ENCODE measurements around the gene NT5C.

NT5C gene

GRCh38 chr17:75116737-75117136, 14.8 kb downstream of the NT5C start:
- DNase-seq (ENCODE audit: low read depth in 3 of 3), result no peak

- no peak for DNase-seq (ENCODE audit: low read depth in 3 of 3)
Observed at GRCh38 chr17:75115555-75115954, 16.0 kb downstream of the NT5C start.

- no peak for DNase-seq (ENCODE audit: low read depth in 3 of 3)
Observed at GRCh38 chr17:75114552-75115314, 16.8 kb downstream of the NT5C start.

GRCh38 chr17:75113798-75114551, 17.6 kb downstream of the NT5C start:
- DNase-seq (ENCODE audit: low read depth in 3 of 3), result peak; percentile 61 to 86 (median 74)

- no peak for DNase-seq (ENCODE audit: low read depth in 3 of 3)
Observed at GRCh38 chr17:75111777-75112335, 19.7 kb downstream of the NT5C start.

GRCh38 chr17:75110234-75110937, 21.2 kb downstream of the NT5C start:
- DNase-seq (ENCODE audit: low read depth in 3 of 3), result no peak

- DNase-seq (ENCODE audit: low read depth in 3 of 3), result peak; percentile 82 to 91 (median 82)
Observed at GRCh38 chr17:75109407-75110233, 21.9 kb downstream of the NT5C start, which contains the start of gene ARMC7. Gene ARMC7 (plus strand): TSS chr17:75109969. CDS start chr17:75110289, 320 bp downstream.

GRCh38 chr17:75109046-75109406, 22.5 kb downstream of the NT5C start:
- DNase-seq (ENCODE audit: low read depth in 3 of 3), result no peak

GRCh38 chr17:75108193-75108592, 23.3 kb downstream of the NT5C start:
- no peak for DNase-seq (ENCODE audit: low read depth in 3 of 3)

- no peak for DNase-seq (ENCODE audit: low read depth in 3 of 3)
Observed at GRCh38 chr17:75105126-75106080, 26.1 kb downstream of the NT5C start.

- DNase-seq (ENCODE audit: low read depth in 3 of 3), result no peak
Observed at GRCh38 chr17:75103601-75104554, 27.7 kb downstream of the NT5C start.

GRCh38 chr17:75102385-75102821, 29.1 kb downstream of the NT5C start:
- DNase-seq (ENCODE audit: low read depth in 3 of 3), result no peak

- no peak for DNase-seq (ENCODE audit: low read depth in 3 of 3)
Observed at GRCh38 chr17:75099881-75100595, 31.5 kb downstream of the NT5C start.

- no peak for DNase-seq (ENCODE audit: low read depth in 3 of 3)
Observed at GRCh38 chr17:75098861-75099260, 32.7 kb downstream of the NT5C start.

GRCh38 chr17:75097865-75098264, 33.7 kb downstream of the NT5C start:
- no peak for DNase-seq (ENCODE audit: low read depth in 3 of 3)

- DNase-seq (ENCODE audit: low read depth in 3 of 3), result no peak
Observed at GRCh38 chr17:75096082-75096625, 35.4 kb downstream of the NT5C start.

- DNase-seq (ENCODE audit: low read depth in 3 of 3), result no peak
Observed at GRCh38 chr17:75094871-75095399, 36.6 kb downstream of the NT5C start.

Measured in stimulated activated CD4-positive, alpha-beta T cell treated with anti-CD3 and anti-CD28 coated beads, TNF-alpha, amount 100 ng/mL, for 4 hours (primary cell).